GM12878 (cell line): ENCODE results near the gene S100B. TPM values are rescaled to one million over a fixed set of nuclear protein-coding genes. Genes with fewer than 3 reads are reported as not detected.

Experiments used
- ATAC-seq: fragments of 200-7000 bp; cut with Tn5 transposase; 3 replicates; pipeline ENCODE4 v1.9.1; 2020; ENCODE audit warnings: mild to moderate bottlenecking, moderate library complexity
- BruUV-seq: library from RNA; stranded (reverse); fragments of 400-500 nt; replicated peaks from 2 replicates; lab custom pipeline; 2021; lab: Mats Ljungman, UMichigan
- CTCF ChIA-PET: fragments of 300-600 bp; sonication (Branson Sonifier 250); formaldehyde crosslinking; extraction: SDS; loops from one replicate; lab custom pipeline; 2021; ENCODE audit warnings: inconsistent platforms; lab: Yijun Ruan, JAX
- POLR2A ChIA-PET: fragments of 350-600 bp; formaldehyde crosslinking; extraction: SDS; loops from one replicate; lab custom pipeline; 2021; ENCODE audit warnings: inconsistent platforms; lab: Charles Lee
- RAD21 ChIA-PET: fragments of 300-600 bp; sonication (Branson Sonifier 250); formaldehyde crosslinking; loops from one replicate; lab custom pipeline; 2023; ENCODE audit warnings: antibody characterized with exemption; ENCODE audit not compliant: unreplicated experiment; lab: Charles Lee
- SMC1A ChIA-PET: fragments of 300-600 bp; sonication (Branson Sonifier 250); formaldehyde crosslinking; loops from one replicate; lab custom pipeline; 2023; ENCODE audit not compliant: unreplicated experiment, uncharacterized antibody; lab: Charles Lee
- DNase-seq: peaks from one replicate; pipeline ENCODE4 v3.0.0-alpha.2; 2011; ENCODE audit warnings: low read depth, low spot score
- FAIRE-seq: peaks from 3 replicates; lab custom pipeline; 2011; peaks lifted over from hg19 to GRCh38; lab: Jason Lieb, UNC
- H2AFZ ChIP-seq: 2 replicates; pipeline ENCODE4 v1.6.0; 2011; ENCODE audit warnings: low read depth, low read length, control low read depth; ENCODE audit not compliant: control insufficient read depth
- H3K27ac ChIP-seq: 2 replicates; pipeline ENCODE4 v1.5.1; 2011; ENCODE audit warnings: control low read depth; ENCODE audit not compliant: control insufficient read depth, insufficient read depth
- H3K27me3 ChIP-seq, 2 experiments: replicated peaks in 1 of 2; 2 replicates each; pipeline versions ENCODE4 v1.6.0 to v1.6.1; 2011; ENCODE audit warnings: low read length in 1 of 2; ENCODE audit not compliant: control insufficient read depth in 2 of 2, insufficient read depth in 2 of 2
- H3K36me3 ChIP-seq, 2 experiments: 2 replicates each; pipeline ENCODE4 v1.5.1; 2011; ENCODE audit warnings: low read length in 1 of 2; ENCODE audit not compliant: control insufficient read depth in 2 of 2, insufficient read depth in 2 of 2
- H3K4me1 ChIP-seq: 2 replicates; pipeline ENCODE4 v1.6.1; 2011; ENCODE audit warnings: mild to moderate bottlenecking, low read length, moderate library complexity, mixed read lengths; ENCODE audit not compliant: control insufficient read depth, insufficient read depth
- H3K4me2 ChIP-seq: 2 replicates; pipeline ENCODE4 v1.6.0; 2011; ENCODE audit warnings: control low read depth; ENCODE audit not compliant: control insufficient read depth, insufficient read depth
- H3K4me3 ChIP-seq: fragments of 200-600 bp; sonication (generic); 2 replicates; pipeline ENCODE4 v1.5.1; 2016
- H3K79me2 ChIP-seq: 2 replicates; pipeline ENCODE4 v1.6.0; 2011; ENCODE audit warnings: low read length; ENCODE audit not compliant: control insufficient read depth, insufficient read depth
- H3K9ac ChIP-seq: 2 replicates; pipeline ENCODE4 v1.8.0; 2011; ENCODE audit warnings: low read length, control low read depth, mixed read lengths; ENCODE audit not compliant: control insufficient read depth, insufficient read depth
- H3K9me3 ChIP-seq: replicated peaks from 3 replicates; pipeline ENCODE4 v1.5.1; 2011; ENCODE audit warnings: mild to moderate bottlenecking, low read length; ENCODE audit not compliant: control insufficient read depth, insufficient read depth
- H4K20me1 ChIP-seq: 2 replicates; pipeline ENCODE4 v1.6.0; 2011; ENCODE audit not compliant: control insufficient read depth, insufficient read depth
- ASH2L ChIP-seq: fragments of 300-600, 200-600 bp; sonication (generic); IDR thresholded peaks from 2 replicates; pipeline ENCODE4 v1.6.1; 2017; ENCODE audit warnings: low read depth, mild to moderate bottlenecking, borderline replicate concordance
- BHLHE40 ChIP-seq, 2 experiments: fragments of 450-650 bp in 1 of 2; IDR thresholded peaks; 2 replicates each; pipeline ENCODE4 v1.6.1; 2011 to 2017; ENCODE audit warnings: low read depth in 2 of 2, borderline replicate concordance in 1 of 2, improper control_type of control experiment in 1 of 2, low read length in 1 of 2, mild to moderate bottlenecking in 1 of 2
- EED ChIP-seq: sonication (generic); IDR thresholded peaks from 2 replicates; pipeline ENCODE4 v1.6.1; 2016; ENCODE audit warnings: antibody characterized with exemption, low read depth
- ESRRA ChIP-seq: IDR thresholded peaks from 2 replicates; pipeline ENCODE4 v1.6.1; 2012; ENCODE audit warnings: mild to moderate bottlenecking, low read length, improper control_type of control experiment
- IKZF1 ChIP-seq: fragments of 450-650 bp; conservative IDR thresholded peaks from 2 replicates; pipeline ENCODE4 v1.6.1; 2017; ENCODE audit warnings: antibody characterized with exemption, mild to moderate bottlenecking
- MYC ChIP-seq: IDR thresholded peaks from 2 replicates; pipeline ENCODE4 v1.6.1; 2011; ENCODE audit warnings: mild to moderate bottlenecking, low read length, moderate library complexity, inconsistent platforms; ENCODE audit not compliant: insufficient read depth, insufficient replicate concordance, insufficient read length, severe bottlenecking
- NFIC ChIP-seq: IDR thresholded peaks from 2 replicates; pipeline ENCODE4 v1.6.1; 2012; ENCODE audit warnings: low read depth, mild to moderate bottlenecking, inconsistent platforms, low read length, moderate library complexity
- NFYA ChIP-seq: IDR thresholded peaks from 2 replicates; pipeline ENCODE4 v1.6.1; 2011; ENCODE audit warnings: low read depth, mild to moderate bottlenecking, low read length, improper control_type of control experiment, borderline replicate concordance
- PAX8 ChIP-seq: fragments of 450-650 bp; IDR thresholded peaks from 2 replicates; pipeline ENCODE4 v1.6.1; 2017; ENCODE audit warnings: mild to moderate bottlenecking, moderate library complexity
- RAD51 ChIP-seq: fragments of 450-650 bp; IDR thresholded peaks from 2 replicates; pipeline ENCODE4 v1.6.1; 2016; ENCODE audit warnings: moderate library complexity, mild to moderate bottlenecking, inconsistent platforms
- ZNF217 ChIP-seq: fragments of 450-650 bp; IDR thresholded peaks from 2 replicates; pipeline ENCODE4 v1.6.1; 2017; ENCODE audit warnings: antibody characterized with exemption, mild to moderate bottlenecking
- WGBS: methylation state at CpG from one replicate; pipeline ENCODE4 v1.1.6; 2016; ENCODE audit warnings: low lambda C conversion rate; ENCODE audit not compliant: insufficient replicate concordance, insufficient coverage; ENCODE audit errors: missing lambda C conversion rate; 5-methylcytosine and 5-hydroxymethylcytosine counted together
- in situ Hi-C: fragments of 300-500 bp; cut with MboI; formaldehyde crosslinking; loops from 9 replicates; pipeline ENCODE4 v1.14.3; 2018; ENCODE audit warnings: mixed read lengths
- intact Hi-C: fragments of 100-400 bp; cut with micrococcal nuclease; formaldehyde crosslinking; loops from one replicate; pipeline ENCODE4 v1.14.2; 2022; ENCODE audit not compliant: unreplicated experiment
- polyA plus RNA-seq, 11 experiments: library from polyadenylated mRNA; depleted of rRNA in 4 of 11; unstranded in 6 of 11; stranded (reverse) in 5 of 11; fragments of >200 nt; fragmentation: Nextera tagmentation in 4 of 11; fragmentation: Illumina TruSeq in 1 of 11; extraction: Ambion mirVana in 4 of 11; extraction: Trizol in 1 of 11; gene quantifications; 1 replicate in 1 of 11; 2 replicates in 10 of 11; pipeline versions ENCODE4 v1.2.1 to v1.2.3, GENCODE V29; 2011 to 2016; ENCODE audit warnings: inconsistent platforms in 2 of 11, missing spikeins in 2 of 11, low read depth in 1 of 11
- total RNA-seq, 4 experiments: library from RNA; depleted of rRNA in 3 of 4; stranded (reverse); fragments of >200 nt in 3 of 4; fragmentation: Illumina TruSeq in 1 of 4; extraction: Trizol in 1 of 4; gene quantifications; 2 replicates each; pipeline versions ENCODE4 v1.2.1 to v1.2.3, GENCODE V29; 2013 to 2021

S100B gene
- total and polyA plus RNA-seq, 10 of the 15 experiments (the other 5 are each of a cell fraction or from before 2014, with no cell fraction given), result 0.11 to 0.22 TPM; not detected in 8

DNA sequence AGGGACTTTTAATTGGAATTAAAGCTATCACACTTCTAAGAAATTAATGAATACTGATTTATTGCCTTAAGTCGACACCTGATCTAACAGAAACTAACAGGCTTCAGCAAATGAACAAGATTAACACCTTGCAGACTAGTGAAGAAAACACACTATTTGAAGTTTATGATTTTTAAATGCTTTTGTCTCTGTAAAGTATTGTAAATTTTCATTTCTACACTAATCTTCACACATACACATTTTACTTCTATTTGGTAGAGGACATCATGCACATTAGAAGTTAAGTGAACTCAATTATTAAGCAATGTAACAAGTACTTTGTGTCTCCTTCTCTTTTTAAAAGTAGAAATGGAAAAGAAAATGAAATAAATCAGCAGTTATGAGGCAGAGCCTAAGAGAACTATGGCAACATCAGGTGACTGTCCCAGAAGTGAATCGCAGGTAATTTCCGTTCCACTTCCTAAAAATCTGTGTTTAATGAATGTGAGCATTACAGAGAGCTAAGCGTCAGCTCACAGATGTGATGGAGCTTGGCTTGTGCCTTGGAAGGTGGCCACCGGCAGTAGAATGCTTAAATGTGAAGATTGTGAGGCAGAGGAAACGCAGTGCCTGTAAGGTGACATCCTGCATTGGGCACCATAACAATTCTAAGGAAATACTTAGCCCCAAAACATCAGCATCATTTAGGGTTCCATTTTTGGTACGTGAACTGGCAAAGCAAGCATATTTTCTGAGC lies 31.8 kb upstream of the S100B start:
- SMC1A ChIA-PET, result interaction anchor here (1.1 to 4.1 kb wide), 4 partner anchors 28 to 493 kb away, joined by 3 to 17 read pairs (median 4); no protein-coding TSS in a partner anchor
- Histone ChIP-seq H3K27ac (no peak overlapping the region), H3K4me2 (peak overlapping the region; percentile 87), H2AFZ (no peak overlapping the region), H3K79me2 (peaks cover 12% of the 10 kb centered on the region), H4K20me1 (no peaks in the 10 kb centered on the region), H3K4me3 (peak overlapping the region; percentile 83), H3K36me3 (peaks cover 0 to 7% of the 10 kb centered on the region in 2 experiments; a peak in 2 of 4 replicates), H3K9me3 (no peaks in the 10 kb centered on the region), H3K4me1 (no peaks in the 10 kb centered on the region), H3K27me3 (no peaks in the 10 kb centered on the region), H3K9ac (peak overlapping the region; percentile 28; the same call in 1 of the 2 replicates)
- RAD21 ChIA-PET, result interaction anchor here (1.0 to 1.2 kb wide), 3 partner anchors 8 to 136 kb away, joined by 3 to 5 read pairs (median 3); no protein-coding TSS in a partner anchor
- in situ Hi-C loops, result no loop called here
- 88% methylated on average over 7 of the region's 7 CpGs for WGBS
- TSS peak; percentile 61 for BruUV-seq
- CTCF ChIA-PET, result interaction anchor here (1.2 to 1.7 kb wide), 3 partner anchors 136 to 493 kb away, joined by 5 to 6 read pairs (median 5); no protein-coding TSS in a partner anchor
- DNase-seq, result no peak
- TF ChIP-seq MYC (no peak), NFIC (no peak), EED (no peak), ESRRA (no peak), NFYA (no peak), RAD51 (no peak), IKZF1 (no peak), ASH2L (no peak), BHLHE40 (IDR thresholded peaks at IDR 0.05; ENCODE audit: borderline replicate concordance in 1 of 2, low read depth in 2 of 2, low read length in 1 of 2) (no peak), ZNF217 (no peak), PAX8 (no peak)
- intact Hi-C loops, result no loop called here
- no peak for FAIRE-seq
- no peak for ATAC-seq
- POLR2A ChIA-PET, result interaction anchor here (0.6 to 2.7 kb wide), 6 partner anchors 15 to 315 kb away, joined by 3 to 15 read pairs (median 4); no protein-coding TSS in a partner anchor
